HG03565 (cell line): Measurements from ENCODE around the gene PTRH2.

ENCODE experiments used
- ATAC-seq: cut with Tn5 transposase; IDR thresholded peaks from one replicate; pipeline ENCODE4 v1.9.1; 2021; ENCODE audit warnings: mild to moderate bottlenecking, moderate library complexity; ENCODE audit not compliant: unreplicated experiment

Gene PTRH2

GRCh38 chr17:59722623-59723022 lies 15.4 kb upstream of the PTRH2 start:
- no peak for ATAC-seq

- no peak for ATAC-seq
Observed at GRCh38 chr17:59719526-59719925, 12.3 kb upstream of the PTRH2 start.

DNA sequence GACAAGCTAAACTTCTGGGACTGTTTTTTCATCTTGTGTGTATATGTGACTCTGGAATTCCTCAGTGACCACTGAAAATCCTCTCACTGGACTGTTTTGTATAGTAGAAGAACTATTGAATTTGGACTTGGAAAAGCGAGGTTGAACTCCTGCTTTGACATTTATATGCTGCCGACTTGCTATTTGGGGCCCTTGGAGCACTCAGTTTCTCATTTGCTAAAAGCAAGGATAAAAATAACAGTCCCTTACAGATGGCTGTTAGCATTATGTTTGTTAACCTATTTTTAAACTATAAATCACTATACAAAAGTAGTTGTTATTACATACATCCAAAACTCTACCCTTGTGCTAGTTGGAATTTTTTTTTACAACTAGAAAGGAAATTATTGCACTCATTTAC lies 9.2 kb upstream of the PTRH2 start:
- no peak for ATAC-seq

GRCh38 chr17:59714255-59714654 lies 7.0 kb upstream of the PTRH2 start:
- no peak for ATAC-seq

GRCh38 chr17:59712862-59713261 lies 5.6 kb upstream of the PTRH2 start:
- ATAC-seq, result no peak

DNA sequence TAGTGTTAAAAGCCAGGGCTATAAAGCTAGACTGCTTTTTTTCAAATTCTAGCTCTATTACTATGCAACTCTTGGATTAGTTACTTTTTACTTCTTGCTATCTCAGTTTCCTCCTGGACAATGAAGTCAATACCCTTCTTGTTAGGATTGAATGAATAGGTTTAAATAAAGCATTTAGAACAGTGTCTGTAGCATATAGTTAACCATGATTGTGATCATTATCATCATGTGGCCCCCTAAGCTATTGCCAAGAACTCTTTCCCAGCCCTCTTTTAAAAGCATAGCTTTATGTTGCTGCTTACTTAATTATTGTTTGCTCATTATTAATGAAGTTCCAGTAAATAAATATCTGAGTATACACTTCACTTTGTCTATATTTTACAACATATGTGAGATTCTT lies 4.7 kb upstream of the PTRH2 start:
- no peak for ATAC-seq

- ATAC-seq, result no peak
Observed at GRCh38 chr17:59707971-59708430, 771 bp upstream of the PTRH2 start.

DNA sequence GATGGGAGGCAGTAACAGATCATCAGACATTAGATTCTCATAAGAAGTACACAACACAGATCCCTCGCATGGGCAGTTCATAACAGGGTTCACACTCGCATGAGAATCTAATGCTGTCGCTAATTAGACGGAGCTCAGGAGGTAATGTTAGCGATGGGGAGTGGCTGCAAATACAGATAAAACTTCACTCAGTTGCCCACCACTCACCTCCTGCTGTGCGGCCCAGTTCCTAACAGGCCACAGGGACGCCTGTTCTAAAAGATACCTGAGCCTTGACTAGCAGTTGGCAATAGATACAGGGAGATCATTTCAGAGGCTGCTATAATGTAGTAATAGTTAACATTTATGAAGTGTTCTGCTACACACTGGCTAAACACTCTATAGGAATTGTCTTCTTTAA lies 4.9 kb downstream of the PTRH2 start:
- ATAC-seq, result no peak

- no peak for ATAC-seq
Observed at GRCh38 chr17:59699786-59700185, 7.4 kb downstream of the PTRH2 start.

- no peak for ATAC-seq
Observed at GRCh38 chr17:59699218-59699617, 8.0 kb downstream of the PTRH2 start.

DNA sequence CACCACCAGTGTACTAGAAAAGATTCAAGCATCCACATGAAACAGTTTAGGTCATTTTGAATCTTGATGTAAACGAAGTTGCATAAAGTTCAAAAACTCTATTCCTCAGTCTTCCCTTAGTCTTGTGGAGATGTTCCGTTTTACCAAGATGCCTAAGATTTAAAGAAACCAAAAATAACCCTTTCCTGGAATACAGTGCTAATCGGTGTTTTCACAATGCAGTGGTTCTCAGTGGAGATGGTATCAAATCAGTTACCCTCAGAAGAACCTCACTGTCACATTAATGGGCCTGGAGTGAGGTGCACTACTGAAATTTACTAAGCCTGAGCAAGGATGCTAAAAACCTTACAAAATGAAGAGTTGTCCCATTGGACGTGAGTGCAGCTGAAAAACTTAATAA lies 9.1 kb downstream of the PTRH2 start:
- no peak for ATAC-seq

DNA sequence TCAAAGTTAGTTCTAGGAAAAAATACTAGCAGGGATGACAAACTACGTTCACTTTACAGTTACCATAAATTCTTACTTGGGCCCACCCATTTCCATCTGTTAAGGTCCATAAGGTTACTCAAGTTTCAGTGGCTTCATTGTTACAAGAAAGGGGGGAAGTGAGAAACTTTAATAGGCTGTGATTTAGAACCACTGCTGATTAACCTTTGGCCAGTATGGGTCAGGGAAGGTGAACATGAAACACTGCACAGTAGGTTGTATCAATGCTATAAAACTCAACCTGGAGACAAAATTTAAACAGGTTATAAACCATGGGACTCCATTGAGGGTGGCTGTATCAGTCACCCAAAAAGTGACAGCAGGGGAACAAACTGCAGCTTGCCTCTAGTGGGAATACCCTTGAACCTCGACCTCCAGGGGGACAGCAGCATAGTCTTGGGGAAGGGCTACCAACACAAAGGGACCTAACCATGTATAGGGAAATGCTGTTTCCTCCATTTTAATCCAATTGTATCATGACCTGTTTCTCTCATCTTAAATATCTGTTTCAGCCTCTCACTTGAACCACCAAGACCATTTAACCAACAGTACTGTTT lies 10.4 kb downstream of the PTRH2 start:
- ATAC-seq, result no peak

DNA sequence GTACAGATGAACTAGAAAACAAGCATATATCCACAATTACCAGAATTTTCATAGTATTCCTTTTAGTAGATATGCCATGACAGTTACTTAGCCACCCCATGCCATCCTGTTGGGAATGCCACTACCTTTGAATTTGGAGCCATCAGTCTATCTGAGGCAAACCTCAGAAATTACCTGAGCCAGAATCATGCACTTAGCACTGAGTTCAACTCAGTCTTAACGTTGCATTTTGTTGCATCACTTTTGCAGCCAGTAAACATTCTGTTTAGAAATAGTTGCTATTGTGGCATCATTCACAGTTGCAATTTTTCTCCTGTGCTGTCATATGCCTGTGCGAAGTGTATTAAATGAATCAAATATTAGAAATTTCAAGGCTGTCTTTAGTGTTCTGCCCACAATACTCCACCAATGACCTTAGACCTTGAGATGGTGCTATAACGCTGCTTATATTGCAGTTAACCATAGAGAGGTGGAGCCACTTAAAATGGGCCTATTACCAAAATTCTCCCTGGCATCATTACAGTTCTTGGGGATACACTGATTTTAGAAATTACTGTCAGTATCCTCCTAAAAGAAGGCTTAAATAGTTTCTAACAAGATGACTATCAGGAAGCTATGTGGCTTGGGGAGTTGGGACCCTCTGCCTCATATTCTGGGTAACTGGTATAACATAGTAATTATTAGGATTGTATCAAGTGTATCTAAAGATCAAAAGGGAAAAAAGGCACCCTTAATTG lies 11.1 kb downstream of the PTRH2 start:
- ATAC-seq, result no peak

- ATAC-seq, result no peak
Observed at GRCh38 chr17:59694344-59694743, 12.9 kb downstream of the PTRH2 start.

- ATAC-seq, result no peak
Observed at GRCh38 chr17:59693582-59693981, 13.6 kb downstream of the PTRH2 start.

DNA sequence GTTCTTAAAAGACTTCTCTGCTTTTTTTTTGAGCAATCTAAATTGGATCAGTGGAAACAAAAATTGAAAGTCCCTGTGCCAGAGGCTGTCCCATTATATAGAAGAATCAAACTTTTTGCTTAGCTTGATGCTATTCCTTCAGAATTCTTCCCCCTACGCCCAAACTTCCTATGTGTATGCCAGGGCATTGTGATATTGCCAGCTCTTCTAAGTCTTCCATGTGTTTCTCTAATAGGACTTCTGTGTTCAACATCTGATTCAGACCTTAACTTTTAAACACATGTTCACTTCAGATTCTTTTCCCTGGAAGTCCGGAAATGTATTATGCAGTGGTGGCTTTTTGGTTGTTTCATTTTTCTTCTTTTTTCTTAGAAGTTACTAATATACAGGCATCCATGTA lies 18.7 kb downstream of the PTRH2 start:
- no peak for ATAC-seq

DNA sequence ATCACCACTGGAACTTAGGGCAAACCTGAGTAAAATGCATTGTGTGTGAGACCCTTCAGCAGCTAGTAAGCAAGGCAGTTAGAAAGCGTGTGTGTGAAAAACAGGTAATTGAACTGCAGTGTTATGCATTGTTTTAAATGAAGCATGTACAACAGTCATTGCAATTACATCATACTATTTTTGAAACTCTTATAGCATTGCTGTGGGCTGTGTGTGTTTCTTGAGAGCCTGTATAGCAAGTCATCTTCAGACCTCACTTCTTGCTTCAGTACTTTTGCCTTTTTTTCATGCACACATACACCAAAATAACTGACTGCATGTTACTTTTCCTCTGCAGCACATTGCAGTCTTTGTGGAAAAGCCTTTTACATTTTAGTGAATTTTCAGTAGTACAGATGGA lies 19.2 kb downstream of the PTRH2 start:
- no peak for ATAC-seq

DNA sequence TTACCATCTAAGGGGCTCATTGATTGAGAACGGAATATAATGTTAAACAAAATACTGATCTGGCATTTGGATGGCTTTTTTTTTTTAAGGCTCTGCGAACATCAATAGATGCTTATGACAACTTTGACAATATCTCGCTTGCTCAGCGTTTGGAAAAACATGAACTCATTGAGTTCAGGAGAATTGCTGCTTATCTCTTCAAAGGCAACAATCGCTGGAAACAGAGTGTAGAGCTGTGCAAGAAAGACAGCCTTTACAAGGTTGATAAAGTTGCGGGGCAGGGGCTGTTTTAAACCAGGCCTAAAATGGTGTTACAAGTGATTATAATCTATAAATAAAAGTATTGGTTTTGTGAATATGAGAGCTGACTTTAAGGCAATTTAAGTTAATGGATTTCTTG lies 22.3 kb downstream of the PTRH2 start:
- no peak for ATAC-seq

GRCh38 chr17:59683283-59683682 lies 23.9 kb downstream of the PTRH2 start:
- ATAC-seq, result no peak

GRCh38 chr17:59680314-59680713 lies 26.9 kb downstream of the PTRH2 start:
- no peak for ATAC-seq

- no peak for ATAC-seq
Observed at GRCh38 chr17:59678918-59679317, 28.3 kb downstream of the PTRH2 start.

DNA sequence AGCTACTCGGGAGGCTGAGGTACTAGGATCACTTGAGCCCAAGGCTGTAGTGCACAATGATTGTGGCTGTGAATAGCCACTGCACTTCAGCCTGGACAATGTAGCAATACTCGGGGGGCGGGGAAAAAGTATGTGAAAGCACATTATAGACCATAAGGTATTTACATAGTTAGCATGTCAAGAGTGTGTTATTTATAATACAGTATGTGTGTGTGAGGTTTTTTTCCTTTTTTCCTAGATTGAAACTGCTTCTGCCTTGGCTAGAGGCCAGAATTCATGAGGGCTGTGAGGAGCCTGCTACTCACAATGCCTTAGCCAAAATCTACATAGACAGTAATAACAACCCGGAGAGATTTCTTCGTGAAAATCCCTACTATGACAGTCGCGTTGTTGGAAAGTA lies 30.5 kb downstream of the PTRH2 start:
- no peak for ATAC-seq

DNA sequence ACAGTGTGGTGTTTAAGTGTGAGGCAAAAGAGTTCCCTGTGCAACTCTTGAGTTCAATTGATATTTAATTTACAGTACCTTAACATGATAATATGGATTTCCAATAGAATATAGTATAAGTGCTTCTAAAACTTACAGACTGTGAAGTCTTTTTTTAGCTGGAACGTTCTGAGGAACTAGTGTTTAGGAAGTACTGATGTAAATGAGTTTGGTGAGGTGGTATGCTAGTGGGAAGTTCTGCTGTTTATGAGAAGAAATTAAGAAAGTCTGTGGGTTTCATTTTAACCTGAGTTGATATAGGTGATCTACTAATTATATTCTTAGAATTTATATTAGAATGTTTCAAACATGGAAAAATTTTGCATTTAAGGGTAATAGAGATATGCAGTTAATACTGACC lies 32.0 kb downstream of the PTRH2 start:
- ATAC-seq, result no peak
